GM23338 (cell line): ENCODE results near the gene STAT5B. TPM values are rescaled to one million over a fixed set of nuclear protein-coding genes. Genes with fewer than 3 reads are reported as not detected.

Experiments
- ATAC-seq: fragments of 200-7000 bp; cut with Tn5 transposase; 3 replicates; pipeline ENCODE4 v1.9.1; 2020
- DNase-seq: peaks from one replicate; pipeline ENCODE4 v3.0.0-alpha.2; 2015; ENCODE audit warnings: low spot score
- H2AFZ ChIP-seq: fragments of 200-600 bp; sonication (generic); 2 replicates; pipeline ENCODE4 v1.8.0; 2016; ENCODE audit warnings: antibody characterized with exemption, mild to moderate bottlenecking, moderate library complexity
- H3F3A ChIP-seq: fragments of 200-600 bp; sonication (generic); replicated peaks from 2 replicates; pipeline ENCODE4 v1.8.0; 2017; ENCODE audit warnings: antibody characterized with exemption, mixed run types, low read depth
- H3K27ac ChIP-seq: fragments of 200-600 bp; sonication (generic); 2 replicates; pipeline ENCODE4 v1.6.1; 2016; ENCODE audit warnings: low read depth
- H3K27me3 ChIP-seq: fragments of 200-600 bp; sonication (generic); 2 replicates; pipeline ENCODE4 v1.8.0; 2016; ENCODE audit warnings: mild to moderate bottlenecking, mixed run types, moderate library complexity; ENCODE audit not compliant: insufficient read depth
- H3K36me3 ChIP-seq: fragments of 200-600 bp; sonication (generic); 2 replicates; pipeline ENCODE4 v1.8.0; 2016; ENCODE audit warnings: mild to moderate bottlenecking; ENCODE audit not compliant: insufficient read depth
- H3K4me1 ChIP-seq: fragments of 200-600 bp; sonication (generic); 2 replicates; pipeline ENCODE4 v1.8.0; 2016; ENCODE audit warnings: mild to moderate bottlenecking, moderate library complexity; ENCODE audit not compliant: insufficient read depth
- H3K4me2 ChIP-seq: fragments of 200-600 bp; sonication (generic); 2 replicates; pipeline ENCODE4 v1.7.1; 2017; ENCODE audit warnings: mixed run types
- H3K4me3 ChIP-seq: fragments of 200-600 bp; sonication (generic); 2 replicates; pipeline ENCODE4 v1.6.1; 2016; ENCODE audit warnings: mixed run types
- H3K79me2 ChIP-seq: fragments of 200-600 bp; sonication (generic); replicated peaks from 2 replicates; pipeline ENCODE4 v1.8.0; 2017; ENCODE audit warnings: mild to moderate bottlenecking; ENCODE audit not compliant: insufficient read depth
- H3K9me2 ChIP-seq: fragments of 200-600 bp; sonication (generic); 2 replicates; pipeline ENCODE4 v1.8.0; 2017; ENCODE audit not compliant: insufficient read depth
- H4K20me1 ChIP-seq: fragments of 200-600 bp; sonication (generic); replicated peaks from 2 replicates; pipeline ENCODE4 v1.8.0; 2017; ENCODE audit warnings: mild to moderate bottlenecking; ENCODE audit not compliant: insufficient read depth
- H3K27ac Mint-ChIP-seq: 2 replicates; pipeline ENCODE4 v1.8.0; 2020; ENCODE audit warnings: inconsistent platforms, mild to moderate bottlenecking, moderate library complexity, mixed read lengths
- H3K27me3 Mint-ChIP-seq: 3 replicates; pipeline ENCODE4 v1.8.0; 2022; ENCODE audit warnings: low read depth, mild to moderate bottlenecking, moderate library complexity, mixed read lengths, inconsistent platforms; ENCODE audit not compliant: insufficient read depth, poor library complexity
- H3K36me3 Mint-ChIP-seq: 3 replicates; pipeline ENCODE4 v1.8.0; 2021; ENCODE audit warnings: low read depth, mild to moderate bottlenecking, inconsistent platforms, moderate library complexity, mixed read lengths
- H3K4me1 Mint-ChIP-seq: 3 replicates; pipeline ENCODE4 v1.8.0; 2020; ENCODE audit warnings: mild to moderate bottlenecking, inconsistent platforms, mixed read lengths
- H3K4me3 Mint-ChIP-seq: 3 replicates; pipeline ENCODE4 v1.8.0; 2021; ENCODE audit warnings: moderate library complexity, mild to moderate bottlenecking, inconsistent platforms, mixed read lengths
- H3K9me3 Mint-ChIP-seq: 3 replicates; pipeline ENCODE4 v1.8.0; 2020; ENCODE audit warnings: moderate library complexity, mild to moderate bottlenecking, inconsistent platforms, mixed read lengths
- CREB1 ChIP-seq: fragments of 250-450 bp; sonication (Bioruptor Pico); IDR thresholded peaks from 2 replicates; pipeline ENCODE4 v1.5.0; 2020; ENCODE audit warnings: low read depth, mild to moderate bottlenecking, moderate library complexity
- CTCF ChIP-seq, 2 experiments: fragments of 200-600 bp in 1 of 2; sonication (generic) in 1 of 2; conservative IDR thresholded peaks; 2 replicates each; pipeline versions ENCODE4 v1.5.1 to v1.6.1; 2016 to 2017; ENCODE audit warnings: antibody characterized with exemption in 2 of 2, low read depth in 2 of 2, mild to moderate bottlenecking in 2 of 2, moderate library complexity in 1 of 2
- EZH2 ChIP-seq: fragments of 200-600 bp; sonication (generic); IDR thresholded peaks from one replicate; pipeline ENCODE4 v1.8.0; 2017; ENCODE audit warnings: antibody characterized with exemption, mild to moderate bottlenecking, low read depth; ENCODE audit not compliant: unreplicated experiment
- EZH2phosphoT487 ChIP-seq: fragments of 200-600 bp; sonication (generic); IDR thresholded peaks from one replicate; pipeline ENCODE4 v1.8.1; 2018; ENCODE audit warnings: antibody characterized with exemption; ENCODE audit not compliant: unreplicated experiment
- JUNB ChIP-seq: IDR thresholded peaks from one replicate; pipeline ENCODE4 v1.6.1; 2016; ENCODE audit warnings: antibody characterized with exemption; ENCODE audit not compliant: unreplicated experiment
- NANOG ChIP-seq: IDR thresholded peaks from 2 replicates; pipeline ENCODE4 v1.6.1; 2016; ENCODE audit warnings: antibody characterized with exemption, borderline replicate concordance
- POLR2AphosphoS5 ChIP-seq: IDR thresholded peaks from 2 replicates; pipeline ENCODE4 v1.6.1; 2016; ENCODE audit warnings: antibody characterized with exemption, low read depth
- REST ChIP-seq: IDR thresholded peaks from one replicate; pipeline ENCODE4 v1.6.1; 2018; ENCODE audit warnings: antibody characterized with exemption; ENCODE audit not compliant: unreplicated experiment
- STAT1 ChIP-seq: IDR thresholded peaks from one replicate; pipeline ENCODE4 v1.6.1; 2016; ENCODE audit warnings: antibody characterized with exemption; ENCODE audit not compliant: unreplicated experiment
- ZNF114 ChIP-seq: fragments of 250-450 bp; sonication (Bioruptor Pico); IDR thresholded peaks from 2 replicates; pipeline ENCODE4 v1.5.0; 2020; ENCODE audit warnings: mild to moderate bottlenecking, moderate library complexity
- ZNF331 ChIP-seq: fragments of 250-450 bp; sonication (Bioruptor Pico); IDR thresholded peaks from 2 replicates; pipeline ENCODE4 v1.5.0; 2020; ENCODE audit warnings: low read depth, mild to moderate bottlenecking, moderate library complexity
- ZNF462 ChIP-seq: fragments of 250-450 bp; sonication (Bioruptor Pico); IDR thresholded peaks from 2 replicates; pipeline ENCODE4 v1.5.0; 2020; ENCODE audit warnings: mild to moderate bottlenecking, moderate library complexity
- polyA plus RNA-seq: library from polyadenylated mRNA; unstranded; fragments of >200 nt; fragmentation: Nextera tagmentation; extraction: Ambion mirVana; gene quantifications from 2 replicates; pipeline ENCODE4 v1.2.1, GENCODE V29; 2016
- total RNA-seq: library from RNA; depleted of rRNA; stranded (reverse); fragments of >200 nt; shearing (Covaris generic); gene quantifications from 2 replicates; pipeline ENCODE4 v1.2.3, GENCODE V29; 2014

Gene STAT5B
- total and polyA plus RNA-seq, 2 experiments from 2014 or later: 13.9 to 60.5 TPM

- TF ChIP-seq ZNF114 (CRISPR knock-in tag): no peak
- no peak for TF ChIP-seq NANOG
Observed at GRCh38 chr17:42322382-42323267, 46.4 kb upstream of the STAT5B start (continued).

GRCh38 chr17:42321555-42321954 is 45.4 kb upstream of the STAT5B start:
- Histone ChIP-seq H3K27ac (no peak overlapping the region), H2AFZ (no peak overlapping the region), H3K4me2 (no peak overlapping the region), H3K79me2 (no peaks in the 10 kb centered on the region), H3K9me2 (no peaks in the 10 kb centered on the region), H4K20me1 (no peaks in the 10 kb centered on the region), H3K36me3 (peaks cover 21% of the 10 kb centered on the region), H3K4me1 (peaks cover 5% of the 10 kb centered on the region; the same call in 1 of the 2 replicates), H3K27me3 (no peaks in the 10 kb centered on the region), H3K4me3 (no peak overlapping the region), H3F3A (peaks cover 18% of the 10 kb centered on the region)
- Mint-ChIP-seq H3K36me3 (peaks cover 75% of the 10 kb centered on the region), H3K4me1 (peaks cover 15% of the 10 kb centered on the region), H3K9me3 (no peaks in the 10 kb centered on the region; the same call in 2 of the 3 replicates), H3K27ac (no peak overlapping the region), H3K4me3 (no peak overlapping the region), H3K27me3 (peaks cover 2% of the 10 kb centered on the region)
- DNase-seq: no peak
- ATAC-seq: no peak
- TF ChIP-seq ZNF331 (no peak), EZH2 (no peak), ZNF462 (CRISPR knock-in tag) (no peak), REST (no peak), STAT1 (no peak), CTCF (conservative IDR thresholded peaks at IDR 0.05; ENCODE audit: low read depth in 2 of 2) (no peak), JUNB (no peak), CREB1 (CRISPR knock-in tag) (no peak), POLR2AphosphoS5 (no peak), EZH2phosphoT487 (no peak), NANOG (no peak)
